Natural killer cell (primary cell): ENCODE measurements around the gene SAMD4A. TPM values are rescaled to one million over a fixed set of nuclear protein-coding genes. Genes with fewer than 3 reads are reported as not detected.

Experiments used
- ATAC-seq, 3 donors: fragments of 150-1000 bp in 2 of 3; fragments of 200-7000 bp in 1 of 3; cut with Tn5 transposase; 1 replicate in 1 of 3; 2 replicates in 2 of 3; pipeline ENCODE4 v1.10.0; 2021; ENCODE audit warnings: mild to moderate bottlenecking in 2 of 3, moderate library complexity in 2 of 3
- DNase-seq, 2 donors: peaks; one replicate each; pipeline versions ENCODE4 v3.0.0 to v3.0.0-alpha.2; 2013 to 2021; ENCODE audit warnings: mixed read lengths in 1 of 2
- H3K27ac ChIP-seq: one replicate; pipeline ENCODE4 v1.5.1; 2013; ENCODE audit warnings: mild to moderate bottlenecking, low read length
- H3K27me3 ChIP-seq: one replicate; pipeline ENCODE4 v1.6.1; 2013; ENCODE audit warnings: low read length; ENCODE audit not compliant: control insufficient read depth, insufficient read depth
- H3K36me3 ChIP-seq: one replicate; pipeline ENCODE4 v1.6.1; 2013; ENCODE audit warnings: low read length; ENCODE audit not compliant: control insufficient read depth, insufficient read depth
- H3K4me1 ChIP-seq: one replicate; pipeline ENCODE4 v1.6.1; 2013; ENCODE audit warnings: low read length; ENCODE audit not compliant: control insufficient read depth, insufficient read depth
- H3K4me3 ChIP-seq: one replicate; pipeline ENCODE4 v1.5.1; 2013; ENCODE audit warnings: low read length
- H3K9me3 ChIP-seq: one replicate; pipeline ENCODE4 v1.6.1; 2013; ENCODE audit warnings: low read length; ENCODE audit not compliant: control insufficient read depth, insufficient read depth
- H3K27ac Mint-ChIP-seq, 2 donors: one replicate each; pipeline ENCODE4 v1.8.0; 2022; ENCODE audit warnings: mild to moderate bottlenecking in 2 of 2, mixed read lengths in 2 of 2, moderate library complexity in 1 of 2
- H3K27me3 Mint-ChIP-seq, 2 donors: one replicate each; pipeline ENCODE4 v1.8.0; 2022; ENCODE audit warnings: low read depth in 2 of 2, mixed read lengths in 2 of 2
- H3K36me3 Mint-ChIP-seq: one replicate; pipeline ENCODE4 v1.8.0; 2022; ENCODE audit warnings: mixed read lengths
- H3K4me1 Mint-ChIP-seq, 2 donors: one replicate each; pipeline ENCODE4 v1.8.0; 2022; ENCODE audit warnings: mixed read lengths in 2 of 2
- H3K4me3 Mint-ChIP-seq: one replicate; pipeline ENCODE4 v1.8.0; 2022; ENCODE audit warnings: mild to moderate bottlenecking, moderate library complexity, mixed read lengths
- H3K9me3 Mint-ChIP-seq, 2 donors: one replicate each; pipeline ENCODE4 v1.8.0; 2022; ENCODE audit warnings: mixed read lengths in 2 of 2
- CTCF ChIP-seq: fragments of 200-600 bp; IDR thresholded peaks from one replicate; pipeline ENCODE4 v1.8.0; 2022; ENCODE audit warnings: antibody characterized with exemption
- WGBS: methylation state at CpG from one replicate; pipeline ENCODE4 v1.1.7; 2013; ENCODE audit warnings: missing lambda C conversion rate; ENCODE audit not compliant: insufficient coverage; 5-methylcytosine and 5-hydroxymethylcytosine counted together
- intact Hi-C: fragments of 100-400 bp; cut with micrococcal nuclease; formaldehyde crosslinking; loops from one replicate; pipeline ENCODE4 v1.14.2; 2022
- total RNA-seq, 4 donors: library from RNA; stranded (reverse); fragments of 120-200 nt in 1 of 4; gene quantifications; one replicate each; pipeline versions ENCODE4 v1.2.3 to v1.2.4, GENCODE V29; 2013 to 2022

Gene SAMD4A
- total RNA-seq, 3 donors from 2014 or later (not counting 1 experiment from before 2014, with no cell fraction given): 0.70 to 1.6 (median 1.4) TPM

DNA sequence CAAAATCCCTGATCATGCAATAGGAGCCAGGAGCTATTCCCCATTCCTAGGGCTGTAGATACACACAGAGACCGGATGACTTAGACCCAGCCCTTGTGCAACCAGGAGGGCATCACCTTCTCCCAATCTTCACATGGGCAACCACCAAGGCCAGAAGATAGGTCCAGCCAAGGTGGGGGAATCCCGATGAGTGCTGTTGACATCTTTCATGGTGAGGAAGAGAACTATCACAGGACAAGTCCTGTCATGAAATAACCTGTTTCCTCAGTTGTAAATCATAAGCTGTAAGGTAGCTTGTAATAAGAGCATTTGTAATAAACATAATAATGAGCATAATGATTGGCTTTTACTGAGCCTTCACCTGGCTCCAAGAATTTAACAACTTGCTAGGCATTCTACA lies 246.2 kb downstream of the SAMD4A start:
- no peaks in the 10 kb centered on the region for H3K9me3 ChIP-seq
- H3K27ac Mint-ChIP-seq: no peak overlapping the region
- no peak for TF ChIP-seq CTCF
- no peak overlapping the region for H3K4me3 Mint-ChIP-seq
- H3K27me3 ChIP-seq: no peaks in the 10 kb centered on the region
- no peaks in the 10 kb centered on the region for H3K9me3 Mint-ChIP-seq
- DNase-seq: no peak
- no peaks in the 10 kb centered on the region for H3K36me3 Mint-ChIP-seq
- no peaks in the 10 kb centered on the region for H3K4me1 ChIP-seq
- H3K4me3 ChIP-seq: no peak overlapping the region
- peaks cover 0 to 4% of the 10 kb centered on the region in 2 donors for H3K27me3 Mint-ChIP-seq
- no peak overlapping the region for H3K27ac ChIP-seq
- 96% methylated on average over 2 of the region's 2 CpGs for WGBS
- H3K36me3 ChIP-seq: no peaks in the 10 kb centered on the region
- no peak for ATAC-seq
- intact Hi-C loops: no loop called here
- H3K4me1 Mint-ChIP-seq: no peaks in the 10 kb centered on the region

GRCh38 chr14:54814076-54814475 lies 247.1 kb downstream of the SAMD4A start:
- no peak for TF ChIP-seq CTCF
- intact Hi-C loops: no loop called here
- no peak overlapping the region for H3K27ac Mint-ChIP-seq
- no peaks in the 10 kb centered on the region for H3K9me3 ChIP-seq
- no peaks in the 10 kb centered on the region for H3K9me3 Mint-ChIP-seq
- H3K27me3 ChIP-seq: no peaks in the 10 kb centered on the region
- H3K27me3 Mint-ChIP-seq: peaks cover 0 to 4% of the 10 kb centered on the region in 2 donors
- no peak overlapping the region for H3K27ac ChIP-seq
- no peaks in the 10 kb centered on the region for H3K36me3 Mint-ChIP-seq
- no peaks in the 10 kb centered on the region for H3K4me1 ChIP-seq
- WGBS: 60% methylated on average over 4 of the region's 5 CpGs
- H3K4me3 Mint-ChIP-seq: no peak overlapping the region
- no peak for ATAC-seq
- no peaks in the 10 kb centered on the region for H3K4me1 Mint-ChIP-seq
- no peak overlapping the region for H3K4me3 ChIP-seq
- no peaks in the 10 kb centered on the region for H3K36me3 ChIP-seq
- DNase-seq: peak in 1 of 2 donors; percentile 7

DNA sequence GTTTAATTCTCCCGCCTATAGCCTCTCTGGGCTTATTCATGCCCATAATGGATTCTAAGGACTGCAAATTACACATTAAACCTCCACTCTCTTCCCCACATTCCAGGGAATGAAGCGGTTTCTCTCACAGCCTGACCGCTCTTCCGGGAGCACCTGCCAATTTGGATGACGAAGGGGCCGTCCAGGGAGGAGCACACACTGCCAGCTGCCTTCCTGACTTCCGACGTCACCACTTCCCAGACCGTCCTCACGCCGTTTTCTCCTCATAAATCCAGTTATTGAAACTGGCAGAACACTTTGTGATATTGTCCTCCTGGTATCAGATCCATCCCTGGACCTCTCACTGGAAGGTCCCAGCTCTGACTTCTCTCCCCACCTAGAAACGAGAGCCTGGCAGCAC lies 248.1 kb downstream of the SAMD4A start:
- no peak overlapping the region for H3K27ac ChIP-seq

More for the DNA sequence above, 248.1 kb downstream of the SAMD4A start:
- no peak overlapping the region for H3K4me3 ChIP-seq
- DNase-seq: no peak
- TF ChIP-seq CTCF: no peak
- no peaks in the 10 kb centered on the region for H3K4me1 Mint-ChIP-seq
- no peaks in the 10 kb centered on the region for H3K9me3 Mint-ChIP-seq
- no peak overlapping the region for H3K27ac Mint-ChIP-seq
- no peaks in the 10 kb centered on the region for H3K27me3 ChIP-seq
- H3K27me3 Mint-ChIP-seq: peaks cover 8 to 10% of the 10 kb centered on the region in 2 donors
- no peaks in the 10 kb centered on the region for H3K4me1 ChIP-seq
- no peaks in the 10 kb centered on the region for H3K9me3 ChIP-seq
- intact Hi-C loops: no loop called here
- WGBS: 92% methylated on average over 12 of the region's 12 CpGs
- no peaks in the 10 kb centered on the region for H3K36me3 Mint-ChIP-seq
- H3K36me3 ChIP-seq: no peaks in the 10 kb centered on the region
- no peak overlapping the region for H3K4me3 Mint-ChIP-seq
- ATAC-seq: no peak
